Activated T-helper 1 cell treated with anti-CD3 and anti-CD28 coated beads, Interleukin-12 subunit alpha, Interleukin-12 subunit beta, Interleukin-2, Interleukin-4 antibody, amounts not matched to agents 30 ng/mL and 10 ng/mL and 1 ng/mL, durations not matched to agents 14 hours and 24 hours and 36 hours (primary cell): ENCODE results near the gene CYBRD1. TPM values are rescaled to one million over a fixed set of nuclear protein-coding genes. Genes with fewer than 3 reads are reported as not detected.
A peak's percentile ranks its signal among the peaks of the same experiment; 100 is the strongest.

Source experiments
- DNase-seq: peaks from one replicate; pipeline ENCODE4 v3.0.0; 2021; ENCODE audit warnings: low spot score
- H3K27ac Mint-ChIP-seq: one replicate; pipeline ENCODE4 v1.8.0; 2021; ENCODE audit warnings: mild to moderate bottlenecking, mixed read lengths
- H3K27me3 Mint-ChIP-seq: one replicate; pipeline ENCODE4 v1.8.0; 2022; ENCODE audit warnings: mild to moderate bottlenecking, moderate library complexity, mixed read lengths; ENCODE audit not compliant: insufficient read depth
- H3K36me3 Mint-ChIP-seq: one replicate; pipeline ENCODE4 v1.8.0; 2021; ENCODE audit warnings: low read depth, mixed read lengths
- H3K4me1 Mint-ChIP-seq: one replicate; pipeline ENCODE4 v1.8.0; 2021; ENCODE audit warnings: low read depth, mixed read lengths
- H3K4me3 Mint-ChIP-seq: one replicate; pipeline ENCODE4 v1.8.0; 2021; ENCODE audit warnings: mild to moderate bottlenecking, moderate library complexity, mixed read lengths
- H3K9me3 Mint-ChIP-seq: one replicate; pipeline ENCODE4 v1.8.0; 2021; ENCODE audit warnings: mixed read lengths
- intact Hi-C: fragments of 100-400 bp; cut with micrococcal nuclease; formaldehyde crosslinking; loops from one replicate; pipeline ENCODE4 v1.15.1; 2024
- total RNA-seq: library from RNA; stranded (reverse); gene quantifications from 2 replicates; pipeline ENCODE4 v1.2.3, GENCODE V29; 2022

Gene CYBRD1
- total RNA-seq, 1 donor from 2014 or later: 4.1 TPM

GRCh38 chr2:171574149-171574795 is 52.0 kb downstream of the CYBRD1 start:
- Mint-ChIP-seq H3K36me3 (no peaks in the 10 kb centered on the region), H3K4me3 (no peak overlapping the region), H3K4me1 (no peaks in the 10 kb centered on the region), H3K27me3 (peaks cover 9% of the 10 kb centered on the region), H3K27ac (no peak overlapping the region), H3K9me3 (no peaks in the 10 kb centered on the region)
- intact Hi-C loops: loop anchor here (1.0 to 5.0 kb wide), 4 partner anchors 24 to 891 kb away; no protein-coding TSS in a partner anchor
- peak; percentile 73 for DNase-seq

DNA sequence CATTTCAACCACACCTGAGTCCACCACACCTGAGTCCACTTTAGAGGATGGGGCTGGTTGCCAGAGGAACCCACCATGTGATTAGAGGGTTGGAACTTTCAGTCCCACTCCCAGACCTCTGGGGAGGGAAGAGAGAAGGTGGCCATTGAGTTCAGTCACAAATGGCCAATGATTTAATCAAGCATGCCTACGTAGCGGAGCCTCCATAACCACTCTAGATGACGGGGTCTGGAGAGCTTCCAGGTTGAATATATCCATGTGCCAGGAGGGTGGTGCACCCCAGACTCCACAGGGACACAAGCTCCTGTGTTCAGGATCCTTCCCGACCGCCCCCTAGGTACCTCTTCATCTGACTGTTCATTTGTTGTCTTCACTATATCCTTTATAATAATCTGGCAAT is 53.3 kb downstream of the CYBRD1 start:
- Mint-ChIP-seq H3K27me3 (peaks cover 9% of the 10 kb centered on the region), H3K9me3 (no peaks in the 10 kb centered on the region), H3K4me1 (no peaks in the 10 kb centered on the region), H3K36me3 (no peaks in the 10 kb centered on the region), H3K4me3 (no peak overlapping the region), H3K27ac (no peak overlapping the region)
- intact Hi-C loops: no loop called here
- no peak for DNase-seq

- Mint-ChIP-seq H3K27me3 (peaks cover 5% of the 10 kb centered on the region), H3K36me3 (no peaks in the 10 kb centered on the region), H3K27ac (no peak overlapping the region), H3K4me3 (no peak overlapping the region), H3K9me3 (no peaks in the 10 kb centered on the region), H3K4me1 (no peaks in the 10 kb centered on the region)
- no peak for DNase-seq
- intact Hi-C loops: no loop called here
Observed at GRCh38 chr2:171578127-171578803, 56.0 kb downstream of the CYBRD1 start.

DNA sequence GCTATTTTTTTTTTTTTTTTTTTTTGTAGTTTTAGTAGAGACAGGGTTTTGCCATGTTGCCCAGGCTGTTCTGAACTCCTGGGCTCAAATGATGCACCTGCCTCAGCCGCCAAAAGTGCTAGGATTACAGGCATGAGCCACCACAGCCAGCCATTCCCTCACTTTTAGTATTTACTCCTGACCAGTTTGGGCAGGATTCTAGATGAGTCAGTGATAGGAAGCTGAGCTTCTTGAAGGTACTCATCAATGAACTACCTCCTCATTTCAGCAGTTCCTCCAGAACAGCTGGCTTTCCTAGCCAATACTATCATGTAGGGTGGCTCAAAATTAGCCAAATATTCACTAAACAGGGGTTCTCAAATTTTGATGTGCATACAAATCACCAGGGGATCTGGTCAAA is 57.2 kb downstream of the CYBRD1 start:
- Mint-ChIP-seq H3K9me3 (no peaks in the 10 kb centered on the region), H3K4me3 (no peak overlapping the region), H3K27ac (no peak overlapping the region), H3K36me3 (no peaks in the 10 kb centered on the region), H3K27me3 (peaks cover 7% of the 10 kb centered on the region), H3K4me1 (no peaks in the 10 kb centered on the region)
- intact Hi-C loops: no loop called here
- no peak for DNase-seq

DNA sequence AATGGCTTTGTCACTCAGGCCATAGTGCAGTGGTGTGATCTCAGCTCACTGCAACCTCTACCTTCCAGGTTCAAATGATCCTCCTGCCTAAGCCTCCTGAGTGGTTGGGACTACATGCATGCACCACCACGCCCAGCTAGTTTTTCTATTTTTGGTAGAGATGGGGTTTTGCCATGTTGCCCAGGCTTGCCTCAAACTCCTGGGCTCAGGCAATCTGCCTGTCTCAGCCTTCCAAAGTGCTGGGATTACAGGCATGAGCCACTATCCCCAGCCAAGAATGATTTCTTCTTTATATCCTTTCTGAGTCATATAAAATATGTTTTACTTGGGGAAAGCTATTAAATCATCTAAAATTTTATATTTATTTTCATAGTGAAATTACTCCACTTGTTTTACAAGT is 61.3 kb downstream of the CYBRD1 start:
- Mint-ChIP-seq H3K27me3 (peaks cover 10% of the 10 kb centered on the region), H3K4me1 (no peaks in the 10 kb centered on the region), H3K9me3 (no peaks in the 10 kb centered on the region), H3K4me3 (no peak overlapping the region), H3K27ac (no peak overlapping the region), H3K36me3 (no peaks in the 10 kb centered on the region)
- DNase-seq: no peak
- intact Hi-C loops: no loop called here

DNA sequence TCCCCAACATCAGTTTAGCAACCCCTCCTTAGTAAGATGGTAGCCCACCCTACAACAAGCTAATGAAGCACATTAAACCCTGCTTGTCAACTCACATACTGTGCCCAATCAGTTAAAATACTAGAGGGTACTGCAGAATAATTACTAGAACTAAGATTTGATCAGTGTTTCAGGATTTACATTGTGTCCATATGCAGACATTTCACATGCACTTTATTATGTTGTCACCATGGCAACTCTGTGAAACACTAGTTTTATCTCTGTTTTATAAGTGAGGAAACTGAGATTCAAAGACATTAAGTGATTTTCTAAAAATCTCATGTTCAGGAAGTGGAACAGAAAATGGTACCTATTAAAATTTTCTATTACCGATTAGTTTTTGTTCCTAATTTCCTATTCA is 61.7 kb downstream of the CYBRD1 start:
- no peak for DNase-seq
- intact Hi-C loops: no loop called here
- Mint-ChIP-seq H3K4me3 (no peak overlapping the region), H3K36me3 (no peaks in the 10 kb centered on the region), H3K27ac (no peak overlapping the region), H3K27me3 (peaks cover 10% of the 10 kb centered on the region), H3K9me3 (no peaks in the 10 kb centered on the region), H3K4me1 (no peaks in the 10 kb centered on the region)

- intact Hi-C loops: no loop called here
- H3K9me3 Mint-ChIP-seq: peaks cover 13% of the 10 kb centered on the region
- H3K36me3 Mint-ChIP-seq: no peaks in the 10 kb centered on the region
- no peak overlapping the region for H3K27ac Mint-ChIP-seq
- H3K27me3 Mint-ChIP-seq: peaks cover 16% of the 10 kb centered on the region
- no peak overlapping the region for H3K4me3 Mint-ChIP-seq
- H3K4me1 Mint-ChIP-seq: no peaks in the 10 kb centered on the region
- no peak for DNase-seq
Observed at GRCh38 chr2:171587132-171587531, 64.9 kb downstream of the CYBRD1 start.

DNA sequence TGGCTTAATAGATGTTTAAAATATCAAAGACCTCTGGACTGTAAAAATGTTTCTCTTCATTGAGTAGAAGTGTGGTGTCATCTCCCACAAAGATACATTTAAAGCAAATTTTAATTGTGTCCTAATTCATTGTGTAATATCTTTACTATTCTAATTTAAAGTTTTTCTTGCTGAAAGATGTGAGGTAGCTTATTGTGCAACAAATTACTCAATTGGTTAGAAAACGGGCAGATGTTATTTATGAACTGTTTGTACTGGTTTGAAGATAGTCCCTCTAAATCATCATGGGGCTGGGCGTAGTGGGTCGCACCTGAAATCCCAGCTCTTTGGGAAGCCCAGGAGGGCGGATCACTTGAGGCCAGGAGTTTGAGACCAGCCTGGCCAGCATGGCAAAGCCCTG is 65.3 kb downstream of the CYBRD1 start:
- H3K9me3 Mint-ChIP-seq: peaks cover 13% of the 10 kb centered on the region
- H3K27ac Mint-ChIP-seq: no peak overlapping the region
- no peaks in the 10 kb centered on the region for H3K4me1 Mint-ChIP-seq
- no peaks in the 10 kb centered on the region for H3K36me3 Mint-ChIP-seq
- H3K4me3 Mint-ChIP-seq: no peak overlapping the region
- DNase-seq: no peak
- H3K27me3 Mint-ChIP-seq: peaks cover 16% of the 10 kb centered on the region
- intact Hi-C loops: no loop called here

DNA sequence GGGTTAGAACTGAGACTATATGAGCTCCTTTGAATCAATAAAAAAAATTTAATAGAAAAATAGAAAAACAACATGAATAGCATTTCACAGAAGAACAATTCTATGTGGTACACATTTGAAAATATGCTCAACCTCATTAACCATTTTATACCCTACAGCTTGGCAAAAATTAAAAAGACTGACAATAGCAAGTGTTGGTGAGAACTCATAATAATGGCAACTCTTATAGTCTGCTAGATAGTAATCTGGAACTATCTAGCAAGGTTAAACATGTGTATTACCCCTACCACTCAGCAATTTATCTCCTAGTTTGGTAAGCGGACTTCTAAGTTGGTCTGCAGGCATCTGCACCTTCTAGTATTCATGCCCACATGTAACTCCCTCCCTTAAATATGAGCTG is 67.8 kb downstream of the CYBRD1 start:
- H3K36me3 Mint-ChIP-seq: no peaks in the 10 kb centered on the region
- intact Hi-C loops: loop anchor here (10.0 kb wide), 1 partner anchor 205 kb away; no protein-coding TSS in a partner anchor
- DNase-seq: no peak

GRCh38 chr2:171592036-171592555 is 69.8 kb downstream of the CYBRD1 start:
- peaks cover 14% of the 10 kb centered on the region for H3K27me3 Mint-ChIP-seq
- H3K4me3 Mint-ChIP-seq: no peak overlapping the region
- DNase-seq: no peak
- H3K4me1 Mint-ChIP-seq: no peaks in the 10 kb centered on the region
- H3K36me3 Mint-ChIP-seq: no peaks in the 10 kb centered on the region
- intact Hi-C loops: loop anchor here (10.0 kb wide), 1 partner anchor 203 kb away; no protein-coding TSS in a partner anchor
- H3K9me3 Mint-ChIP-seq: peaks cover 13% of the 10 kb centered on the region
- H3K27ac Mint-ChIP-seq: no peak overlapping the region

More for the DNA sequence above, 67.8 kb downstream of the CYBRD1 start:
- Mint-ChIP-seq H3K27ac (no peak overlapping the region), H3K27me3 (peaks cover 8% of the 10 kb centered on the region), H3K9me3 (peaks cover 13% of the 10 kb centered on the region), H3K4me1 (no peaks in the 10 kb centered on the region), H3K4me3 (no peak overlapping the region)

DNA sequence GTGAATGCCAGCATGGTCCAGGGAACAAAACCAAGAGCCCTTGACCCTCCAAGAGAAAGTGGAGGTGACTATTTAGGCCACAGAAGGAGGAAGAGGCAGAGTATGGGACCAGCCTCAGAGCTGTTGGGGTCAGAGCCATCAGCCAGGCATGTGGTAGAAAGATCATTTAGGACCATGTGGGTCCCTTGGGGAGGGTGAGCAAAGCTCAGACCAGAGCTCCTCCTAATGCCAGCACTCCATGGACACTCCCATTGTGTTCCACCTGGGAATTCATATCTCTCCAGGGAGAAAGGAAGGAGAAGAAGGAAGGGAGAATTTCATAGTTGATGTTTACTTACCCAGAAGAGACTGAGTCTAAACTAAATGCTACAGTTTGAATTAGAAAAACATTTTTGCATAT is 73.2 kb downstream of the CYBRD1 start:
- H3K27me3 Mint-ChIP-seq: peaks cover 16% of the 10 kb centered on the region
- H3K36me3 Mint-ChIP-seq: no peaks in the 10 kb centered on the region
- intact Hi-C loops: loop anchor here (5.0 to 10.0 kb wide), 2 partner anchors 107 to 199 kb away; no protein-coding TSS in a partner anchor
- H3K9me3 Mint-ChIP-seq: peaks cover 10% of the 10 kb centered on the region
- no peak for DNase-seq
- no peak overlapping the region for H3K27ac Mint-ChIP-seq
- peaks cover 4% of the 10 kb centered on the region for H3K4me1 Mint-ChIP-seq
- no peak overlapping the region for H3K4me3 Mint-ChIP-seq

- H3K36me3 Mint-ChIP-seq: no peaks in the 10 kb centered on the region
- H3K4me3 Mint-ChIP-seq: no peak overlapping the region
- intact Hi-C loops: loop anchor here (5.0 to 10.0 kb wide), 2 partner anchors 106 to 199 kb away; no protein-coding TSS in a partner anchor
- peaks cover 5% of the 10 kb centered on the region for H3K9me3 Mint-ChIP-seq
- H3K4me1 Mint-ChIP-seq: peaks cover 4% of the 10 kb centered on the region
- no peak overlapping the region for H3K27ac Mint-ChIP-seq
- H3K27me3 Mint-ChIP-seq: peaks cover 16% of the 10 kb centered on the region
- no peak for DNase-seq
Observed at GRCh38 chr2:171595896-171596295, 73.6 kb downstream of the CYBRD1 start.

DNA sequence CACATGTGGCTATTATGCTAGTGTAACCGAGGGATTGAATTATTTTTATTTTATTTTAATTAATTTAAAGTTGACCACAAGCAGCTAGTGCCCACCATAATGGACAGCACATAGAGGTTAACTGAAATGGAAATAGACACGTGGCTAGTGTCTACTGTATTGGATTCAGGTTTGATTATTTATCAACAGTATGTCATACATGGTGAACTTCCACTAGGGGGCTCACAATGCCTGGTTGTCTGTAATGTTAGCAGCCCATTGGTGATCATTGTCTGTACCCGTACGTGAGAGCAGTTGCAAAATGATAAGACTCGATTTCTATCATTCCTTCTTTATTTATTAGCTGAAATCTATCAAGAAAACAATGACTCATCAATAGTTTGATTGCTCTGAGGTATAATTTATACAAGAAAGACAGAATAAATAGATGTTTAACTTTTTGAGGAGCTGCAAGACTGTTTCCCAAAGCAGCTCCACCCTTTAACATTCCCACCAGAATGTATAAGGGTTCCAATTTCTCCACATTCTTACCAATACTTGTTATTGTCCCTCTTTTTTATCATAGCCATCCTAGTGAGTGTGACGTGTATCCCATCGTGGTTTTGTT is 76.5 kb downstream of the CYBRD1 start:
- DNase-seq: peak; percentile 26
- H3K4me1 Mint-ChIP-seq: peaks cover 4% of the 10 kb centered on the region
- intact Hi-C loops: loop anchor here (1.0 to 10.0 kb wide), 6 partner anchors 25 to 866 kb away; no protein-coding TSS in a partner anchor
- H3K4me3 Mint-ChIP-seq: no peak overlapping the region
- H3K36me3 Mint-ChIP-seq: no peaks in the 10 kb centered on the region
- no peak overlapping the region for H3K27ac Mint-ChIP-seq
- no peaks in the 10 kb centered on the region for H3K9me3 Mint-ChIP-seq
- H3K27me3 Mint-ChIP-seq: peaks cover 11% of the 10 kb centered on the region
